Smooth muscle cell (in vitro differentiated cells): ENCODE data around the gene ZDHHC14. TPM values are rescaled to one million over a fixed set of nuclear protein-coding genes. Genes with fewer than 3 reads are reported as not detected.
A peak's percentile ranks its signal among the peaks of the same experiment; 100 is the strongest.

ENCODE experiments used
- DNase-seq: peaks from one replicate; lab custom pipeline; 2025; ENCODE audit not compliant: unreplicated experiment; lab: John Stamatoyannopoulos, UW
- H2AFZ ChIP-seq: fragments of 200-600 bp; sonication (generic); 2 replicates; pipeline ENCODE4 v1.6.0; 2016; ENCODE audit warnings: antibody characterized with exemption, low read depth, mild to moderate bottlenecking
- H3F3A ChIP-seq: fragments of 200-600 bp; sonication (generic); 2 replicates; pipeline ENCODE4 v1.6.0; 2017; ENCODE audit warnings: antibody characterized with exemption, low read depth
- H3K27ac ChIP-seq: fragments of 200-600 bp; sonication (generic); 2 replicates; pipeline ENCODE4 v1.5.1; 2016; ENCODE audit warnings: low read depth, mild to moderate bottlenecking
- H3K27me3 ChIP-seq: fragments of 200-600 bp; sonication (generic); 2 replicates; pipeline ENCODE4 v1.6.1; 2016; ENCODE audit warnings: low read depth, mild to moderate bottlenecking
- H3K36me3 ChIP-seq: fragments of 200-600 bp; sonication (generic); 2 replicates; pipeline ENCODE4 v1.5.1; 2016; ENCODE audit warnings: low read depth
- H3K4me1 ChIP-seq: fragments of 200-600 bp; sonication (generic); 2 replicates; pipeline ENCODE4 v1.5.1; 2016; ENCODE audit warnings: low read depth
- H3K4me2 ChIP-seq: fragments of 200-600 bp; sonication (generic); 2 replicates; pipeline ENCODE4 v1.6.0; 2016; ENCODE audit warnings: mild to moderate bottlenecking
- H3K4me3 ChIP-seq: fragments of 200-600 bp; sonication (generic); 2 replicates; pipeline ENCODE4 v1.5.1; 2016; ENCODE audit warnings: mild to moderate bottlenecking
- H3K79me2 ChIP-seq: fragments of 200-600 bp; sonication (generic); 2 replicates; pipeline ENCODE4 v1.6.0; 2016; ENCODE audit warnings: low read depth, mild to moderate bottlenecking
- H3K9ac ChIP-seq: fragments of 200-600 bp; sonication (generic); 2 replicates; pipeline ENCODE4 v1.6.0; 2016; ENCODE audit warnings: low read depth
- H3K9me3 ChIP-seq: fragments of 200-600 bp; sonication (generic); replicated peaks from 2 replicates; pipeline ENCODE4 v1.5.1; 2016; ENCODE audit warnings: low read depth
- H4K20me1 ChIP-seq: fragments of 200-600 bp; sonication (generic); 2 replicates; pipeline ENCODE4 v1.6.0; 2016; ENCODE audit warnings: low read depth
- CTCF ChIP-seq: fragments of 200-600 bp; sonication (generic); IDR thresholded peaks from 2 replicates; pipeline ENCODE4 v1.5.1; 2017; ENCODE audit warnings: borderline replicate concordance, mild to moderate bottlenecking, antibody characterized with exemption; ENCODE audit not compliant: insufficient read depth, poor library complexity, severe bottlenecking
- WGBS: methylation state at CpG from one replicate; pipeline ENCODE4 v1.1.7; 2016; ENCODE audit warnings: low lambda C conversion rate; 5-methylcytosine and 5-hydroxymethylcytosine counted together
- polyA plus RNA-seq: library from polyadenylated mRNA; unstranded; fragments of >200 nt; fragmentation: Nextera tagmentation; extraction: Ambion mirVana; gene quantifications from 2 replicates; pipeline ENCODE4 v1.2.1, GENCODE V29; 2016
- total RNA-seq: library from RNA; depleted of rRNA; stranded (reverse); fragments of >200 nt; gene quantifications from 2 replicates; pipeline ENCODE4 v1.2.3, GENCODE V29; 2014

The ZDHHC14 gene
- total and polyA plus RNA-seq, 2 experiments from 2014 or later, result 1.3 to 1.6 TPM

GRCh38 chr6:157644043-157644810 is 263.2 kb downstream of the ZDHHC14 start:
- Histone ChIP-seq H3K4me3 (no peak overlapping the region), H3K4me2 (no peak overlapping the region), H3K36me3 (no peaks in the 10 kb centered on the region), H3K27ac (no peak overlapping the region), H3F3A (no peaks in the 10 kb centered on the region), H3K9me3 (no peaks in the 10 kb centered on the region), H4K20me1 (no peaks in the 10 kb centered on the region), H2AFZ (no peak overlapping the region), H3K27me3 (no peaks in the 10 kb centered on the region), H3K4me1 (peaks cover 8% of the 10 kb centered on the region), H3K79me2 (no peaks in the 10 kb centered on the region), H3K9ac (no peak overlapping the region)
- no peak for DNase-seq
- WGBS, result 92% methylated on average over 13 of the region's 13 CpGs
- TF ChIP-seq CTCF, result peak; percentile 16

DNA sequence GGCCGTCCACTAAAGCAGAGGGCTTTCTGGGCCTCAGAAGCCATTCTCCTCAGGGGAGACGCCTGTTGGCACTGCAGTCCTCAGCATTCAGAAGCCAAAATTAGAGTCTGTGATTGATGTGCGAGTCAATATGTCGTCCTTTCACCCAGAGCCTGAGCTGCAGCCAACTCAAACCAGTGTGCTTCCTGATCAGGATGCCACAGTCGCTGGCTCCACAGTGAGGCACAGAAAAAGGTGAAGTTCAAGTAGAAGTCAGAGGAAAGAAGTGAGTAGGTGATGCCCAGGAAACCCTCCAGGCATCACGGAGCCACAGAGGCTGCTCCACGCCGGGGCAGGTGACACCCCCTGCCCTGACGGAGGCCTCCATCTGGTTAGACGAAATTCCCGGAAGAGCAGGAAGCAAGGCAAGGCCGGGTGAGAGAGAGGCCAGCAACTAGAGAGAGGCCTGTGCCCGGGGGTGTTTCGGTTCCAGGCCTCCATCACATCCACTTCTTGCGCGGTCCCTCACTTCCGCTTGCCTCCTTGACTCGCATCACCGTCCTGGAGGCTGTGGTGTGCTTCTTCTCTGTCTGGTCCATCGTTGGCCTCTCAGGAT is 264.3 kb downstream of the ZDHHC14 start:
- Histone ChIP-seq H3K4me1 (peaks cover 8% of the 10 kb centered on the region), H3K9ac (no peak overlapping the region), H4K20me1 (no peaks in the 10 kb centered on the region), H3K27me3 (no peaks in the 10 kb centered on the region), H3K4me3 (no peak overlapping the region), H3K4me2 (no peak overlapping the region), H2AFZ (no peak overlapping the region), H3K36me3 (no peaks in the 10 kb centered on the region), H3K79me2 (no peaks in the 10 kb centered on the region), H3F3A (no peaks in the 10 kb centered on the region), H3K27ac (no peak overlapping the region), H3K9me3 (no peaks in the 10 kb centered on the region)
- DNase-seq, result no peak
- TF ChIP-seq CTCF, result no peak
- 92% methylated on average over 20 of the region's 20 CpGs for WGBS

- H4K20me1 ChIP-seq, result no peaks in the 10 kb centered on the region
- no peaks in the 10 kb centered on the region for H3K79me2 ChIP-seq
- H3K9me3 ChIP-seq, result no peaks in the 10 kb centered on the region
- H3K4me1 ChIP-seq, result peaks cover 8% of the 10 kb centered on the region
- no peak overlapping the region for H2AFZ ChIP-seq
- H3K4me2 ChIP-seq, result no peak overlapping the region
- 98% methylated on average over 13 of the region's 13 CpGs for WGBS
- no peaks in the 10 kb centered on the region for H3K36me3 ChIP-seq
- no peak for DNase-seq
- H3F3A ChIP-seq, result no peaks in the 10 kb centered on the region
- no peak overlapping the region for H3K4me3 ChIP-seq
- no peak overlapping the region for H3K9ac ChIP-seq
- no peak for TF ChIP-seq CTCF
- H3K27ac ChIP-seq, result no peak overlapping the region
- H3K27me3 ChIP-seq, result no peaks in the 10 kb centered on the region
Observed at GRCh38 chr6:157646012-157646411, 265.0 kb downstream of the ZDHHC14 start.
